K562 (cell line): ENCODE data around the gene ADD2. TPM values are rescaled to one million over a fixed set of nuclear protein-coding genes. Genes with fewer than 3 reads are reported as not detected.

Experiments used
- EZH2 ChIP-seq: IDR thresholded peaks from 2 replicates; pipeline ENCODE4 v1.6.1; 2012; ENCODE audit warnings: low read depth, mild to moderate bottlenecking, inconsistent platforms, low read length, borderline replicate concordance
- FOXJ2 ChIP-seq: fragments of 200-800 bp; sonication (Bioruptor generic); IDR thresholded peaks from 2 replicates; pipeline ENCODE4 v1.6.1; 2016; ENCODE audit warnings: missing genetic modification characterization, missing compliant biosample characterization
- GATAD2A ChIP-seq: fragments of 450-650 bp; IDR thresholded peaks from 2 replicates; pipeline ENCODE4 v1.6.1; 2017
- JUNB ChIP-seq: fragments of 450-650 bp; formaldehyde crosslinking; conservative IDR thresholded peaks from 2 replicates; pipeline ENCODE4 v1.4.0; 2020; ENCODE audit warnings: mild to moderate bottlenecking
- MITF ChIP-seq: IDR thresholded peaks from 2 replicates; pipeline ENCODE4 v1.6.1; 2014; ENCODE audit warnings: antibody characterized with exemption
- NKRF ChIP-seq: fragments of 450-650 bp; IDR thresholded peaks from 2 replicates; pipeline ENCODE4 v1.6.1; 2016; ENCODE audit warnings: borderline replicate concordance
- STAT5B ChIP-seq: fragments of 250-450 bp; sonication (Bioruptor Pico); IDR thresholded peaks from 2 replicates; pipeline ENCODE4 v1.8.0; 2021; ENCODE audit warnings: mild to moderate bottlenecking, inconsistent platforms
- XRCC5 ChIP-seq: fragments of 200-400 bp; formaldehyde crosslinking; IDR thresholded peaks from 2 replicates; pipeline ENCODE4 v1.6.1; 2017; ENCODE audit warnings: low read depth, mild to moderate bottlenecking, low read length
- ZBTB1 ChIP-seq: sonication (generic); formaldehyde crosslinking; IDR thresholded peaks from 2 replicates; pipeline ENCODE4 v1.8.1; 2023; ENCODE audit warnings: missing genetic modification reagents, low read depth, mild to moderate bottlenecking, borderline replicate concordance
- ZBTB8A ChIP-seq: fragments of 450-650 bp; IDR thresholded peaks from 2 replicates; pipeline ENCODE4 v1.6.1; 2018; ENCODE audit warnings: mild to moderate bottlenecking, moderate library complexity; ENCODE audit not compliant: partially characterized antibody
- ZSCAN32 ChIP-seq: fragments of 450-650 bp; formaldehyde crosslinking; IDR thresholded peaks from 2 replicates; pipeline ENCODE4 v1.4.0; 2020; ENCODE audit warnings: mild to moderate bottlenecking, moderate library complexity
- polyA plus RNA-seq, 8 experiments: library from polyadenylated mRNA; depleted of rRNA in 4 of 8; stranded (reverse) in 5 of 8; unstranded in 3 of 8; fragments of >200 nt; fragmentation: Nextera tagmentation in 2 of 8; fragmentation: Illumina TruSeq in 1 of 8; extraction: Ambion mirVana in 2 of 8; extraction: Trizol in 1 of 8; gene quantifications; 2 replicates each; pipeline versions ENCODE4 v1.2.1 to v1.2.3, GENCODE V29; 2011 to 2014; ENCODE audit warnings: inconsistent platforms in 1 of 8, missing spikeins in 1 of 8
- total RNA-seq, 7 experiments: library from RNA; depleted of rRNA in 6 of 7; stranded (reverse); fragments of >200 nt in 6 of 7; fragmentation: Illumina TruSeq in 2 of 7; extraction: Trizol in 2 of 7; gene quantifications; 2 replicates each; pipeline versions ENCODE4 v1.2.1 to v1.2.3, GENCODE V29; 2011 to 2021; ENCODE audit warnings: low replicate concordance in 1 of 7

Gene ADD2
- total and polyA plus RNA-seq, 9 of the 15 experiments (the other 6 are each of a cell fraction or from before 2014, with no cell fraction given) = 3.5 to 63.0 (median 36.2) TPM

GRCh38 chr2:70801607-70802263 lies 33.7 kb upstream of the ADD2 start (continued):
- no peak for TF ChIP-seq XRCC5
- no peak for TF ChIP-seq ZBTB1 (CRISPR knock-in tag)
- TF ChIP-seq STAT5B = no peak
- no peak for TF ChIP-seq FOXJ2 (tag)
- TF ChIP-seq GATAD2A = no peak
- no peak for TF ChIP-seq ZSCAN32
- no peak for TF ChIP-seq NKRF
- no peak for TF ChIP-seq ZBTB8A
- no peak for TF ChIP-seq JUNB (CRISPR knock-in tag)
- TF ChIP-seq EZH2 = no peak
- no peak for TF ChIP-seq MITF
- TF ChIP-seq, all 486 proteins: peak for 0
